Upper lobe of left lung (tissue), 6 donors: Measurements from ENCODE around the gene FEZ2. TPM values are rescaled to one million over a fixed set of nuclear protein-coding genes. Genes with fewer than 3 reads are reported as not detected.

Experiments
- ATAC-seq, 2 donors: fragments of 200-7000 bp; cut with Tn5 transposase; one replicate each; pipeline ENCODE4 v1.9.1; 2022; ENCODE audit warnings: mild to moderate bottlenecking in 2 of 2, moderate library complexity in 2 of 2; ENCODE audit not compliant: low FRiP score in 2 of 2
- DNase-seq, 2 donors: peaks; one replicate each; pipeline ENCODE4 v3.0.0-alpha.2; 2019 to 2020
- H3K27ac ChIP-seq, 4 donors: fragments of 200-600 bp; sonication (generic); one replicate each; pipeline ENCODE4 v1.5.1; 2016 to 2019
- H3K27me3 ChIP-seq, 4 donors: fragments of 200-600 bp; sonication (generic); one replicate each; pipeline ENCODE4 v1.5.1; 2017 to 2019
- H3K36me3 ChIP-seq, 4 donors: fragments of 200-600 bp; sonication (generic); one replicate each; pipeline ENCODE4 v1.5.1; 2016 to 2019
- H3K4me1 ChIP-seq, 4 donors: fragments of 200-600 bp; sonication (generic); one replicate each; pipeline ENCODE4 v1.5.1; 2018 to 2019
- H3K4me3 ChIP-seq, 4 donors: fragments of 200-600 bp; sonication (generic); one replicate each; pipeline ENCODE4 v1.5.1; 2017 to 2019; ENCODE audit warnings: mild to moderate bottlenecking in 2 of 4, moderate library complexity in 1 of 4
- H3K9me3 ChIP-seq, 4 donors: fragments of 200-600 bp; sonication (generic); one replicate each; pipeline ENCODE4 v1.5.1; 2018 to 2019
- EP300 ChIP-seq, 4 donors: sonication (generic); formaldehyde crosslinking; IDR thresholded peaks; one replicate each; pipeline ENCODE4 v1.5.1; 2017; ENCODE audit warnings: antibody characterized with exemption in 4 of 4, control low read depth in 2 of 4
- POLR2A ChIP-seq, 4 donors: fragments of 450-650 bp; IDR thresholded peaks; one replicate each; pipeline ENCODE4 v1.5.1; 2016 to 2017; ENCODE audit warnings: antibody characterized with exemption in 4 of 4, mild to moderate bottlenecking in 2 of 4
- POLR2AphosphoS5 ChIP-seq, 2 donors: sonication (generic); formaldehyde crosslinking; IDR thresholded peaks; one replicate each; pipeline ENCODE4 v1.5.1; 2017; ENCODE audit warnings: antibody characterized with exemption in 2 of 2
- WGBS, 2 donors: methylation state at CpG; one replicate each; pipeline ENCODE4 v1.1.5; 2017 to 2018; 5-methylcytosine and 5-hydroxymethylcytosine counted together
- total RNA-seq, 6 donors: library from RNA; depleted of rRNA in 4 of 6; stranded (reverse); fragments of >200 nt in 4 of 6; gene quantifications; one replicate each; pipeline versions ENCODE4 v1.1.0 to v1.2.1, GENCODE V29; 2016 to 2021
- TF ChIP-seq, protein P1 (sequence below), 6 experiments: fragments of 450-650 bp in 4 of 6; fragments of 200-600 bp in 2 of 6; sonication (generic) in 2 of 6; IDR thresholded peaks; one replicate each; pipeline ENCODE4 v1.5.1; 2016 to 2019; ENCODE audit warnings: antibody characterized with exemption in 6 of 6
- donor health status: DM: no; HTN: no; CAD: no; lungs with moderate emphysema.
- donor health status: DM: no; HTN: yes; CAD: no; lungs with severe emphysema.

The FEZ2 gene
- total RNA-seq, 6 donors from 2014 or later = 38.2 to 81.1 (median 43.1) TPM

DNA sequence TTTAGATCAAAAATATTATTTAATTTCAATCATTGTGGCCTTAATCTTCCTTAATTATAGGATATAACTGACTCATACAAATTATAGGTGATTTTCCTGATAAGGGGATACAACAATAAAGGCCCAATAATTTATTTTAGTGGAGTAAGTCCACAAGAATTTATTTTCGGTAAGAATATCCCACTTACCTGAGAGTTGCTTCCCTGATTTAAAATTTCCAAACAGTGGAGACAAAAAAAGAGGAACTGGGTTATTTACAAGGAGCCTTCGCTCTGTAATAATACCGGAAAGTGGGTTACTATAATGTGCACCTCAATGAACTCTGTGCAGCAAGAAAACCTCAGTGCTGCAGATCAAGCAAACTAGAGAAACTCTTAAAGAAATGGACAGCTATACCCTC lies 42.2 kb downstream of the FEZ2 start:
- H3K27ac ChIP-seq = no peak overlapping the region
- TF ChIP-seq EP300 (IDR thresholded peaks at IDR 0.05) (no peak), POLR2AphosphoS5 (IDR thresholded peaks at IDR 0.05) (no peak), POLR2A (IDR thresholded peaks at IDR 0.05) (no peak)
- TF ChIP-seq, protein P1, sequence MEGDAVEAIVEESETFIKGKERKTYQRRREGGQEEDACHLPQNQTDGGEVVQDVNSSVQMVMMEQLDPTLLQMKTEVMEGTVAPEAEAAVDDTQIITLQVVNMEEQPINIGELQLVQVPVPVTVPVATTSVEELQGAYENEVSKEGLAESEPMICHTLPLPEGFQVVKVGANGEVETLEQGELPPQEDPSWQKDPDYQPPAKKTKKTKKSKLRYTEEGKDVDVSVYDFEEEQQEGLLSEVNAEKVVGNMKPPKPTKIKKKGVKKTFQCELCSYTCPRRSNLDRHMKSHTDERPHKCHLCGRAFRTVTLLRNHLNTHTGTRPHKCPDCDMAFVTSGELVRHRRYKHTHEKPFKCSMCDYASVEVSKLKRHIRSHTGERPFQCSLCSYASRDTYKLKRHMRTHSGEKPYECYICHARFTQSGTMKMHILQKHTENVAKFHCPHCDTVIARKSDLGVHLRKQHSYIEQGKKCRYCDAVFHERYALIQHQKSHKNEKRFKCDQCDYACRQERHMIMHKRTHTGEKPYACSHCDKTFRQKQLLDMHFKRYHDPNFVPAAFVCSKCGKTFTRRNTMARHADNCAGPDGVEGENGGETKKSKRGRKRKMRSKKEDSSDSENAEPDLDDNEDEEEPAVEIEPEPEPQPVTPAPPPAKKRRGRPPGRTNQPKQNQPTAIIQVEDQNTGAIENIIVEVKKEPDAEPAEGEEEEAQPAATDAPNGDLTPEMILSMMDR (IDR thresholded peaks at IDR 0.05) = no peak

DNA sequence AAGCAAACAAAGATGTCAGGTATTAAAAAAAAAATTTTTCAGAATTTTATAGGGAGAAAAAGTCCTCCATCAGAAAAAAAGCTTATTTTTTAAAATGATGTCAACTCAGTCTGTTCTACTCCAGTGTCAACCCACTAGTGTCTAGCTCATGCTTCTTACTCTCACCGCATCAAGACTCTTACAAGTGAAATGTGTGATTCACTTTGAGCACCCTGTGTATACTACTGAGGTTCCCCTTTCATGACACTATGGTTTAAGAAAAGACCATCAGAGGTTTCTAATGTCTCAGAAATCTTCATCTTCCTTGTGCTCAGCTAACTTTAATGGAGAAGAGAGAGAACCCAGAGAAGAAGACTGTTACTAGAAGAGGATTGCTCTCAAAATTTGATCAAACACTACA lies 43.4 kb downstream of the FEZ2 start:
- Histone ChIP-seq H3K9me3 (no peaks in the 10 kb centered on the region), H3K36me3 (peaks cover 4 to 47% (median 11%) of the 10 kb centered on the region in 4 donors), H3K27ac (no peak overlapping the region), H3K4me1 (peaks cover 0 to 6% (median 0%) of the 10 kb centered on the region in 4 donors), H3K4me3 (no peak overlapping the region), H3K27me3 (no peaks in the 10 kb centered on the region)
- TF ChIP-seq, protein P1 (IDR thresholded peaks at IDR 0.05) = no peak
- TF ChIP-seq EP300 (IDR thresholded peaks at IDR 0.05) (no peak), POLR2AphosphoS5 (IDR thresholded peaks at IDR 0.05) (no peak), POLR2A (IDR thresholded peaks at IDR 0.05) (no peak)
- no peak for ATAC-seq
- no peak for DNase-seq
- 85 to 94% methylated on average over 1 of the region's 1 CpG for WGBS, 2 donors

More for the DNA sequence above, 42.2 kb downstream of the FEZ2 start:
- ATAC-seq (no peak), DNase-seq (no peak)
- Histone ChIP-seq H3K9me3 (no peaks in the 10 kb centered on the region), H3K27me3 (no peaks in the 10 kb centered on the region), H3K36me3 (peaks cover 4 to 35% (median 11%) of the 10 kb centered on the region in 4 donors), H3K4me3 (no peak overlapping the region), H3K4me1 (no peaks in the 10 kb centered on the region)
- WGBS, 2 donors = 69 to 87% methylated on average over 3 of the region's 3 CpGs

DNA sequence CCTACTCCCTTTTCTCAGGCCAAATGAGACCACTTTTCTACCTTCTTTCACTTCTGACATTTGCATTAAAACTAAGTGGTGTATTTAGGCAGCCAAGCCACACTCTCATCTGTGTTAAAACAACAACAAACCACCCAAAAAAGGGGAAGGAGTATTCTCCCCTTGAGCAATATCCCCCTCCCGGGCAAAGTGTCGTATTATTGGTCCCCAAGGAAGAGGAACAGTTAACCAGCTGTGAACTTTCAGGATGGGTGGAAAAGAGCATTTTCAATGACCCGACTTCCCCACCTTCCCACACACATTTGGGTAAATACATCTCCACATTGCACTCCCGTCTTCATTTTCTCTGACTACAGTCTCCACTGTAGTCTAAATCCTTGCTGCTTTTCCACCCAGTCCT lies 44.3 kb downstream of the FEZ2 start:
- H3K36me3 ChIP-seq = peaks cover 4 to 56% (median 11%) of the 10 kb centered on the region in 4 donors
- no peaks in the 10 kb centered on the region for H3K27me3 ChIP-seq

DNA sequence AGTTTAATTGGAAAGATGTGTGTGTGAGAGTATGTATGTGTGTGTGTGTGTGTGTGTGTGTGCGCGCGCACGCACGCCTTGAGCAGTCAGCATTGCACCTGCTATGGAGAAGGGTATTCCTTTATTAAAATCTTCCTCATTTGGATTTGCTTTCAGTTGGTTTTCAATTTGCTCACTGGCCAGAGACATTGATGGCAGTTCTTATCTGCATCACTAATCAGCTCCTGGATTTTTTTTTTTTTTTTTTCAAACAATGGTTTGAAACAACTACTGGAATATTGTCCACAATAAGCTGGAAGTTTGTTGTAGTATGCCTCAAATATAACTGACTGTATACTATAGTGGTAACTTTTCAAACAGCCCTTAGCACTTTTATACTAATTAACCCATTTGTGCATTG lies 48.0 kb downstream of the FEZ2 start:
- Histone ChIP-seq H3K4me3 (no peak overlapping the region), H3K27me3 (no peaks in the 10 kb centered on the region), H3K4me1 (peaks cover 0 to 8% (median 0%) of the 10 kb centered on the region in 4 donors), H3K27ac (no peak overlapping the region), H3K36me3 (peaks cover 11 to 81% (median 13%) of the 10 kb centered on the region in 4 donors), H3K9me3 (no peaks in the 10 kb centered on the region)
- TF ChIP-seq POLR2A (IDR thresholded peaks at IDR 0.05) (no peak), POLR2AphosphoS5 (IDR thresholded peaks at IDR 0.05) (no peak), EP300 (IDR thresholded peaks at IDR 0.05) (no peak)
- TF ChIP-seq, protein P1 (IDR thresholded peaks at IDR 0.05) = no peak
- WGBS, 2 donors = 95 to 97% methylated on average over 5 of the region's 5 CpGs
- no peak for ATAC-seq
- peak in 1 of 2 donors; percentile 27 for DNase-seq

More for the DNA sequence above, 44.3 kb downstream of the FEZ2 start:
- H3K4me1 ChIP-seq = peaks cover 0 to 8% (median 0%) of the 10 kb centered on the region in 4 donors
- WGBS, 2 donors = 62 to 65% methylated on average over 4 of the region's 4 CpGs
- TF ChIP-seq POLR2AphosphoS5 (IDR thresholded peaks at IDR 0.05) = no peak
- TF ChIP-seq EP300 (IDR thresholded peaks at IDR 0.05) = no peak
- no peak for TF ChIP-seq POLR2A (IDR thresholded peaks at IDR 0.05)
- TF ChIP-seq, protein P1 (IDR thresholded peaks at IDR 0.05) = no peak
- ATAC-seq = peak in 1 of 2 donors; percentile 58
- H3K4me3 ChIP-seq = no peak overlapping the region
- H3K27ac ChIP-seq = peak overlapping the region in 1 of 4 donors; percentile 17
- no peak for DNase-seq
- no peaks in the 10 kb centered on the region for H3K9me3 ChIP-seq

DNA sequence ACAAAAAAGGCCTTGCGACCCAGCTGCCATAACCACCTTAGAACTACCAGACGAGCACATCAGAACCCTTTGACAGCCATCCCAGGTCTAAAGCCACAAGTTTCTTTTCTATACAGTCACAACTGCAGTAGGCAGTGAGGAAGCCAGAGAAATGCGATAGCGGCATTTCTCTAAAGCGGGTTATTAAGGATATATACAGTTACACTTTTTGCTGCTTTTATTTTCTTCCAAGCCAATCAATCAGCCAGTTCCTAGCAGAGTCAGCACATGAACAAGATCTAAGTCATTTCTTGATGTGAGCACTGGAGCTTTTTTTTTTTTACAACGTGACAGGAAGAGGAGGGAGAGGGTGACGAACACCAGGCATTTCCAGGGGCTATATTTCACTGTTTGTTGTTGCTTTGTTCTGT lies 48.8 kb downstream of the FEZ2 start:
- ATAC-seq = no peak
- WGBS, 2 donors = 50 to 55% methylated on average over 7 of the region's 7 CpGs
- Histone ChIP-seq H3K27me3 (no peaks in the 10 kb centered on the region), H3K4me1 (peaks cover 0 to 8% (median 0%) of the 10 kb centered on the region in 4 donors), H3K4me3 (no peak overlapping the region), H3K9me3 (no peaks in the 10 kb centered on the region), H3K27ac (peak overlapping the region in 1 of 4 donors; percentile 11), H3K36me3 (peaks cover 8 to 81% (median 11%) of the 10 kb centered on the region in 4 donors)
- no peak for DNase-seq
- no peak for TF ChIP-seq EP300 (IDR thresholded peaks at IDR 0.05)
- TF ChIP-seq, protein P1 (IDR thresholded peaks at IDR 0.05) = no peak
- no peak for TF ChIP-seq POLR2AphosphoS5 (IDR thresholded peaks at IDR 0.05)
- no peak for TF ChIP-seq POLR2A (IDR thresholded peaks at IDR 0.05)
